OCI-LY7 (cell line): Measurements from ENCODE around the gene KCNJ12.

ENCODE experiments used
- CTCF ChIP-seq: fragments of 200-600 bp; sonication (generic); conservative IDR thresholded peaks from 2 replicates; pipeline ENCODE4 v1.5.1; 2014; ENCODE audit warnings: mild to moderate bottlenecking, antibody characterized with exemption, low read length, moderate library complexity, mixed read lengths
- EZH2phosphoT487 ChIP-seq: fragments of 200-600 bp; sonication (generic); IDR thresholded peaks from 2 replicates; pipeline ENCODE4 v1.6.1; 2018; ENCODE audit warnings: low read depth, borderline replicate concordance, mild to moderate bottlenecking, mixed run types, antibody characterized with exemption, low read length, moderate library complexity, mixed read lengths

DNA sequence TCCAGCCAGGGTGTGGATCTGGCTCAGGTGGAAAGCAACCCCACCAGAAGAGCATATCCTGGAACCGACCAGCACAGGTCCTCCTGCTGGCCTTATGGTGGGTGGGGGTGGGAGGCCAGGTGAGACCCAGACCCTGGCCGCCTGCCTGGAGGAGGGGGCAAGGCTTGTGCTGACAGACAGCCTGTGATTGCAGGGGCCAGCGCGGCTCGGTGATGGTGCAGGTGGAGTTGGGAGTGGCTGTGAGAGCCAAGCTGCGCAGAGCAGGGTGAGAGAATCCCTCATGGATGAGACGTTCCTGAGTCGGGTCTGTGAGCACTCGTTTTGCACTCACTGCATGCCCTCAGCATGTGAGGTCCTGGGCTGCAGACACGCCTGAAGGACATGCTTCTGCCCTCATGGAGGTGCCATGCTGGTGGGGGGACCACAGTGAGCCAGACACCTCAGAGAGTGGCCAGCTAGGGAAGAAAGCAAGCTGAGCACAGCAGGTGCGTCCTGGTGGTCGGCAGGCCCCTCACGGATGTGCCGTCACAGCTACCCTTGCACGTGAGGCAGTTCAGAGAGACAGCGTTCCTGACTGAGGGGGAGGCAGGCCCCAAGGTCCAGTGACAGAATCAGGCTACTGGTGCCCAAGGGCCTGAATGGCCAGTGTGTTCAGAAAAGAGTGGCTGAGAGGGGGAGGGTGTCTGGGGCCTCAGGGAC lies 3.8 kb upstream of the KCNJ12 start:
- TF ChIP-seq CTCF (no peak), EZH2phosphoT487 (no peak)
